HEK293T (cell line): ENCODE results near the gene OR2AG1.

Source experiments
- FOXA1 ChIP-seq: fragments of 450-650 bp; IDR thresholded peaks from 2 replicates; pipeline ENCODE4 v1.6.1; 2016; ENCODE audit warnings: mild to moderate bottlenecking
- HDGF ChIP-seq: fragments of 450-650 bp; IDR thresholded peaks from 2 replicates; pipeline ENCODE4 v1.6.1; 2017; ENCODE audit warnings: antibody characterized with exemption, borderline replicate concordance
- NFRKB ChIP-seq: fragments of 450-650 bp; IDR thresholded peaks from 2 replicates; pipeline ENCODE4 v1.6.1; 2016; ENCODE audit warnings: mild to moderate bottlenecking, moderate library complexity
- SUZ12 ChIP-seq: fragments of 450-650 bp; IDR thresholded peaks from 2 replicates; pipeline ENCODE4 v1.6.1; 2016; ENCODE audit warnings: mild to moderate bottlenecking

DNA sequence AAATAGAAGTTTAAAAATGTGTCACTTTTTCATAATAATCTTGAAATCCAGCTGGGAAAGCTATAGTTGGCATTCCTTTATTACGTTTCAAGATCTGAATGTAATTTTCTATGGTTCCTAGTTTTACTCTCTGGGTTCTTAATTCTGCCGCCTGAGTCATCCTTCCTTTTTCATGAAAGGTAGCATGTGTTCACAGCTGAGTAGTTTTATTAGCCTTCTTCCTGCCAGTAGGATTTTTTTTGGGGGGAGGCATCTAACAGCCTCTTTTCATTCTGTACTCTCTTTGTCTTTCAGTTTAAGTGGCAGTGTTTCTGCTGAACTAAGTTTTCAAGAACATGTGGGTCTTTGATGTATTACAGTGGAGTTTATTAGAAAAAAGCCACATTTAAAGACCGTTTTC, 47.5 kb upstream of the OR2AG1 start:
- TF ChIP-seq SUZ12 (no peak), HDGF (no peak), FOXA1 (no peak), NFRKB (no peak)
